ENCODE data around the gene TAF3. TPM values are rescaled to one million over a fixed set of nuclear protein-coding genes. Genes with fewer than 3 reads are reported as not detected.
A peak's percentile ranks its signal among the peaks of the same experiment; 100 is the strongest.
"Not testable (repeated sequence)": the region's sequence is repeated elsewhere in the genome, so short reads cannot be mapped to it uniquely, and the experiment has no call there.

Gene TAF3
- total RNA-seq, 1 experiment from 2014 or later, result 1.3 TPM

DNA sequence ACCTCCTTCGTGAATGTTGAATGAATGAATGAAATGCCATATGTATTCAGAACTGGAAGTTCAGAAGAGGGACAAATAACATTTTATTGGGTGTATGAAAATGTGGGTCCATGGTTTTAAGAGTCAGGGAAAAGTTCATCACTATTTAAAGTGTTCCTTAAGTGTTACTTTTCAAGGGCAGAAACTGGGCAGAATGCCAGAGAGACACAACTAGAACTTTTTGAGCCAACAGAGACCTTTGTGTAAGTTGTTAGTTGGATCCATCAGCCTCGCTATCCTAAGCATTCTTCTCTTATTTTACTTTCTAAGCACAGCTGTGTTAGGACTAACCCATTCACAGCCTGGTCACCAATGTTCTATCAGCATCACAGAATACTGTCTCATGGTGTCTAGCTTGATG lies 13.6 kb upstream of the TAF3 start:
- no peak for DNase-seq (ENCODE audit: low spot score)
- in situ Hi-C loops (cut with HindIII; ENCODE audit: low sequenced_read_pairs), result no loop called here

- DNase-seq (ENCODE audit: low spot score), result no peak
- in situ Hi-C loops (cut with HindIII; ENCODE audit: low sequenced_read_pairs), result no loop called here
These were observed 9.5 kb upstream of the TAF3 start for GRCh38 chr10:7808686-7809267.

GRCh38 chr10:7810443-7810842 lies 7.9 kb upstream of the TAF3 start:
- in situ Hi-C loops (cut with HindIII; ENCODE audit: low sequenced_read_pairs), result no loop called here
- no peak for DNase-seq (ENCODE audit: low spot score)

DNA sequence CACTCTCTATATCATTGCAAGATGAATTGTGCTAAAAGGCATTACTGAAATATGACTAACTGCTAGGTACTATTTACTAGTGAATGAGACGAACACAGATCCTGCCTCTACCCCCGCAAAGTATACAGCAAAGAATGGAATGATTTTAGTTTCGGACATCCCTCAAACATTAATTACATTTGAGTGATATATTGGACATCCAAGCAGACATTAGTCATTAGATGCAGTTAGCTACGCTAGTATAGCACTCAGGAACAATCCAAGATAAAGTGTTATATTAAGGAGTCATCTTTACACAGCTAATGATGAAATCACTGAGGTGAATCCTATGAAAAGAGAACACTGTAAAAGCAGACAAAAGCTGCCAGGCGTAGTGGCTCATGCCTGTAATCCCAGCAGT lies 7.3 kb upstream of the TAF3 start:
- in situ Hi-C loops (cut with HindIII; ENCODE audit: low sequenced_read_pairs), result no loop called here
- DNase-seq (ENCODE audit: low spot score), result no peak

- in situ Hi-C loops (cut with HindIII; ENCODE audit: low sequenced_read_pairs); DNase-seq (ENCODE audit: low spot score): not testable (repeated sequence)
These were observed 6.6 kb upstream of the TAF3 start for GRCh38 chr10:7811743-7812142.

DNA sequence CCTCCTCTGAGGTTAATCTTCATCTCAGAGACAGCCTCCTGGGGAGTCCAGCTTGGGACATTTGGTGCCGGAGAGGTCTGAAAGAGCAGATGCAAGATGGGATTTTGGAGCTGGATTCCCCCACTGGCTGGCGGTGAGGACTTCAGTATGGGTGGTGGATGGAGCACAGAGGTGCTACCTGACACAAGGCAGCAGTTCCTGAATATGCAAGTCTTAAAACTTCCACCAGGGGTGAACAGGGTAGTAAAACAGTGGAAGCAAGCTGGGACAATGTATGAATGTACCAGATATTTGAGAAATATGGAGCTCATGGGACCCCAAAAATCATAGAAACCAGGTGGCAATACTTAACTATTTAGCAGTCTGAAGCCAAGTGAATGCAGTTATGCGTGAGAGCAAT lies 4.8 kb upstream of the TAF3 start:
- DNase-seq (ENCODE audit: low spot score), result no peak
- in situ Hi-C loops (cut with HindIII; ENCODE audit: low sequenced_read_pairs), result no loop called here

DNA sequence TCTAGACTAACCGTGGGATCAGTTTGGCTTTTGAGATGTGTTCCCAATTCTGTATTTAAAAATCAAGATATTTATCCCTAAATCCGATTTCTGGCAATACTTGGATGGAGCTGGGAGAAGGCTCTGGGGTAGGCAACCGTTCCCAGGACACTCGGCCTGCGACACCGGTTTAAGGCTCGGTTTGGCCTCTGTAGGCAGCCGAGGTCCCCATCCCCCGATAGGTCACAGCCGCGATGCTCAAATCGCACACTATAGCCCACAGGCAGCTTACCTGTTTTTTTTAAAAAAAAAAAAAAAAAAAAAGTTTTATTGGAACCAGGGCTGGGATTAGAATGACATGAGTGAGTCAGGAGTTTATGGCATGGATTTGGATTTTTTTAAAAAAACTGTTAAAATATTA lies 729 bp upstream of the TAF3 start:
- DNase-seq (ENCODE audit: low spot score), result no peak
- in situ Hi-C loops (cut with HindIII; ENCODE audit: low sequenced_read_pairs), result no loop called here

DNA sequence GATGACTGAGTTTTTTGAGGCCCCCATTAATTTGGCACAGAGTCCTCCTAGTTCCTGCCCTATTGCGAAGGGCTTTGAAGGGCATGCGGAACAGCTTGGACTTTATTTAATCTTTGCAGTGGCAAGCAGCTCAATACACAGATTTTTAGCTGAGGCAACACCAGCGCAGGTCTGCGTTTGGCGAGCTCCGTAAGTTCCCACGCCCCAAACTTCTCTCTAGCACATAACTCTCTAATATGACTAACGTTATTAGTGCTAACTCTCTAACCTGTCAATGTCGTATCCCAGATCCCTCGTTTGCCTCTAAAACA lies 366 bp upstream of the TAF3 start:
- no peak for DNase-seq (ENCODE audit: low spot score)
- in situ Hi-C loops (cut with HindIII; ENCODE audit: low sequenced_read_pairs), result no loop called here

- in situ Hi-C loops (cut with HindIII; ENCODE audit: low sequenced_read_pairs), result no loop called here
- peak; percentile 70 for DNase-seq (ENCODE audit: low spot score)
These were observed 786 bp downstream of the TAF3 start for GRCh38 chr10:7819121-7819460.

DNA sequence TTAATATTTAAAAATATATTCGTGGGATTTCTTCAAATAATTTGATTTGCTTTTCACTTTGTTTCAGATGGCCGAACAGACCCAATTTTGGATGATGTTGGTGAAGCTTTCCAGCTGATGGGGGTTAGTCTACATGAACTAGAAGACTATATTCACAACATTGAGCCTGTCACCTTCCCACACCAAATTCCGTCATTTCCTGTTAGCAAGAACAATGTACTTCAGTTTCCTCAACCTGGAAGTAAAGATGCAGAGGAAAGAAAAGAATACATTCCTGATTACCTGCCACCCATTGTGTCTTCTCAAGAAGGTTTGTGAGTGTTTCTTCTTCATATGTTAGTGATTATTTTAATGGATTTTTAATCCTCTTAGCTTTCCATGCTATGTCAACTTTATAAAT lies 5.9 kb downstream of the TAF3 start:
- in situ Hi-C loops (cut with HindIII; ENCODE audit: low sequenced_read_pairs), result no loop called here
- no peak for DNase-seq (ENCODE audit: low spot score)

DNA sequence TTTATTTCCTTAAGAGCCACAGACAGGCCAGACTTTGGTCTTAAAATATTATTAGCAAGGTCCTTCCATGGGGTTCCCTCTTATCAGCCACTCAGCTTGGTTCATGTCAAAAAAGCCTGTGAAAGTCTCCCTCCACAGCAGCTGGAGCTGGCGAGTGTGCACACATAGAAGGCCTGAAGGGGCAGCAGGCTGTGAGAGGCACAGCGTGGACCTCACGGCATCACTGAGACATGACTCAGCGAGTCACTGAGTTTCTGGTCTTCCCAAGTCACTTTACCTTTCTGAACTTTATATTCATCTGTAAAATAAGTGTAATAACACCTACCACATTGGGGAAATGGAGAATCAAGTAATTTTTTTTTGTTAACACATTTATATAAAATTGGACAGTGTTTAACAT lies 8.7 kb downstream of the TAF3 start:
- DNase-seq (ENCODE audit: low spot score), result no peak
- in situ Hi-C loops (cut with HindIII; ENCODE audit: low sequenced_read_pairs), result no loop called here

- DNase-seq (ENCODE audit: low spot score), result no peak
- in situ Hi-C loops (cut with HindIII; ENCODE audit: low sequenced_read_pairs), result no loop called here
These were observed 11.1 kb downstream of the TAF3 start for GRCh38 chr10:7829289-7829834.

GRCh38 chr10:7832060-7832459 lies 13.8 kb downstream of the TAF3 start:
- no peak for DNase-seq (ENCODE audit: low spot score)
- in situ Hi-C loops (cut with HindIII; ENCODE audit: low sequenced_read_pairs), result no loop called here

DNA sequence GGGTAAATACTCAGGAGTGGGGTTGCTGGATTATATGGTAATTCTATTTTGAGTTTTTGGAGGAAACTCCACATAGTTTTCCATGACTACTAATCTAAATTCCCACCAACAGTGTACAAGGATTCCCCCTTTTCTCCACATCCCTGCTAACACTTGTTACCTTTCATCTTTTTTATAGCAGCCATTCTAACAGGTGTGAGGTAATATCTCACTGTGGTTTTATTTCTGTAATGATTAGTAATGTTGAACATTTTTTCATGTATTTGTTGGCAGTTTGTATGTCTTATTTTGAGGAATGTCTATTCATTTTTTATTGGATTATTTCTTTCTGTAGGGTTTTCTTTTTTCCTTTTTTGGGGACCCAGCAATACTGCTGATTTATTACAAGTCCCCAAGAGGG lies 14.9 kb downstream of the TAF3 start:
- DNase-seq (ENCODE audit: low spot score), result no peak
- in situ Hi-C loops (cut with HindIII; ENCODE audit: low sequenced_read_pairs), result no loop called here

DNA sequence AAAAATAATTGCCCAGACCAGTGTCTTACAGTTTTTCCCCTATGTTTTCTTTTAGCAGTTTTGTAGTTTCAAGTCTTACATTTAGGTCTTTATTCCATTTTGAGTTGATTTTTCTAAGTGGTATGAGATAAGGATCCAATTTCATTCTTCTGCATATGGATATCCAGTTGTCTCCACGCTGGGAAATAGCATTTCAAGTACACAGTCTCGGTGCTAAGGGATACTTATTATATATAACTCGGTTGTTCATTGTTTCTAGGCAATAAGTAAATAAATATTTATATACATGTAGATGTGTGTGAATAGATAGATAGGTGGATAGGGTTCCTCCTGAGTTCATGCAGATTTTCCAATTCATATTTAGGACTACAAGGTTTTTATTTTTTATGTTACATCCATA lies 16.0 kb downstream of the TAF3 start:
- DNase-seq (ENCODE audit: low spot score), result no peak
- in situ Hi-C loops (cut with HindIII; ENCODE audit: low sequenced_read_pairs), result no loop called here

GRCh38 chr10:7836571-7836970 lies 18.3 kb downstream of the TAF3 start:
- no peak for DNase-seq (ENCODE audit: low spot score)
- in situ Hi-C loops (cut with HindIII; ENCODE audit: low sequenced_read_pairs), result no loop called here

- no peak for DNase-seq (ENCODE audit: low spot score)
- in situ Hi-C loops (cut with HindIII; ENCODE audit: low sequenced_read_pairs), result no loop called here
These were observed 28.3 kb downstream of the TAF3 start for GRCh38 chr10:7846591-7846990.

GRCh38 chr10:7853226-7853842 lies 35.0 kb downstream of the TAF3 start:
- in situ Hi-C loops (cut with HindIII; ENCODE audit: low sequenced_read_pairs), result no loop called here
- DNase-seq (ENCODE audit: low spot score), result no peak

GRCh38 chr10:7853890-7854289 lies 35.6 kb downstream of the TAF3 start:
- DNase-seq (ENCODE audit: low spot score), result no peak
- in situ Hi-C loops (cut with HindIII; ENCODE audit: low sequenced_read_pairs), result no loop called here

- no peak for DNase-seq (ENCODE audit: low spot score)
- in situ Hi-C loops (cut with HindIII; ENCODE audit: low sequenced_read_pairs), result no loop called here
These were observed 36.9 kb downstream of the TAF3 start for GRCh38 chr10:7855205-7855604.

DNA sequence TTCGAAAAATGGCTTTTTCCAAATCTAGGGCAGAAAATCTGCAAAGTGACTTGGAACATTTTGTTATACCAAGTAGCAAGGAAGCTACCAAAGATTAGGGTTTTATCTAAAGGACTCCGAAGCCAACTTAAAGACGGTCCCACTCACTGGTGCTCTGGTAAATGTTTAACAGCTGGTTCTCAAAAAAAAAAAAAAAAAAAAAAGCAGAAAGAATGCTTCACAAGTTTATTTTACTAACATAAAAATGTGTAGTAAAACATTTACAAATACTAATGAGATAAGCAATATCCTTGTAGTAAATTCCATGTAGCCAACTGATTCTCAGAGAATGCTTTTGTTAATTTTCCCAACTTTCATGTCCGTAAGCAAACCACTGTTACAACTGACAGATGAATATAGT lies 38.4 kb downstream of the TAF3 start:
- no peak for DNase-seq (ENCODE audit: low spot score)
- in situ Hi-C loops (cut with HindIII; ENCODE audit: low sequenced_read_pairs), result no loop called here

DNA sequence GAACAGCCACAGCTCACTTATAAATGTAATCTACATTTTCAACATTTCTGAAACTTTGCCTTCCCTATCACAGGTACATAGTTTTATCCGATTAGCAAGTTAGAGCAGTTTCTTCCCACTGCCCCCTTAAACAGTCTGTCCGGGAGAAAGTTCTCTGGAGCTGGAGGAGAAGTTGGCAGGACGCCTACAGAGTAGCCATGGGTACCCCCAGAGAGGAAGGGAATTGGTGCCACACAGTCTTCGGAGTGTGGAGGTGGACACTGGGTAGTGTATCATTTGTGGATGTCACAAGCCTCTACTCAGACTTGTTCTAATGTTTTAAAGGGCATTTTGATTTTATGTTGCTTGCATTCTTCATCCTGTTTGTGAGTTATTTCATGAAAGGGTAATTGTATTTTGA lies 39.0 kb downstream of the TAF3 start:
- in situ Hi-C loops (cut with HindIII; ENCODE audit: low sequenced_read_pairs), result no loop called here
- no peak for DNase-seq (ENCODE audit: low spot score)

Data from G401 (cell line).